Mesenchymal stem cell (in vitro differentiated cells and primary cell): Measurements from ENCODE around the gene CDH12.
A peak's percentile ranks its signal among the peaks of the same experiment; 100 is the strongest.
"Not testable (repeated sequence)": the region's sequence is repeated elsewhere in the genome, so short reads cannot be mapped to it uniquely, and the experiment has no call there.

Experiments used
- DNase-seq: peaks from one replicate; pipeline ENCODE4 v3.0.0-alpha.2; 2013
- H2AFZ ChIP-seq: one replicate; pipeline ENCODE4 v1.6.1; 2013; ENCODE audit warnings: low read depth, mild to moderate bottlenecking, control low read depth, inconsistent platforms, low read length, moderate library complexity
- H2AK5ac ChIP-seq: 2 replicates; pipeline ENCODE4 v1.6.1; 2013; ENCODE audit warnings: low read length, moderate library complexity, mild to moderate bottlenecking, inconsistent platforms; ENCODE audit not compliant: severe bottlenecking
- H2BK120ac ChIP-seq: one replicate; pipeline ENCODE4 v1.6.1; 2013; ENCODE audit warnings: low read depth, mild to moderate bottlenecking, inconsistent platforms, low read length, moderate library complexity
- H2BK12ac ChIP-seq, 2 experiments: one replicate each; pipeline ENCODE4 v1.6.1; 2013; ENCODE audit warnings: inconsistent platforms in 2 of 2, low read length in 2 of 2, mild to moderate bottlenecking in 2 of 2, moderate library complexity in 2 of 2, control low read depth in 1 of 2
- H2BK15ac ChIP-seq: one replicate; pipeline ENCODE4 v1.6.1; 2013; ENCODE audit warnings: mild to moderate bottlenecking, low read depth, inconsistent platforms; ENCODE audit not compliant: poor library complexity, severe bottlenecking
- H2BK5ac ChIP-seq: 2 replicates; pipeline ENCODE4 v1.6.1; 2013; ENCODE audit warnings: low read depth, mild to moderate bottlenecking, low read length, control low read depth, inconsistent platforms; ENCODE audit not compliant: poor library complexity, severe bottlenecking
- H3K14ac ChIP-seq, 2 experiments: one replicate each; pipeline ENCODE4 v1.6.1; 2013; ENCODE audit warnings: inconsistent platforms in 2 of 2, low read length in 2 of 2, control low read depth in 1 of 2, mild to moderate bottlenecking in 1 of 2, moderate library complexity in 1 of 2
- H3K18ac ChIP-seq, 2 experiments: one replicate each; pipeline ENCODE4 v1.6.1; 2013; ENCODE audit warnings: inconsistent platforms in 2 of 2, low read length in 2 of 2, control low read depth in 1 of 2, low read depth in 1 of 2, mild to moderate bottlenecking in 1 of 2
- H3K23ac ChIP-seq, 2 experiments: one replicate each; pipeline ENCODE4 v1.6.1; 2013; ENCODE audit warnings: inconsistent platforms in 2 of 2, low read length in 2 of 2, mild to moderate bottlenecking in 2 of 2, moderate library complexity in 2 of 2, control low read depth in 1 of 2
- H3K27ac ChIP-seq: 2 replicates; pipeline ENCODE4 v1.5.1; 2013; ENCODE audit warnings: mild to moderate bottlenecking, moderate library complexity, low read length, control low read depth, inconsistent platforms; ENCODE audit not compliant: poor library complexity, severe bottlenecking
- H3K27me3 ChIP-seq, 2 experiments: 2 replicates each; pipeline versions ENCODE4 v1.6.1 to v1.7.0; 2013; ENCODE audit warnings: low read length in 2 of 2, mild to moderate bottlenecking in 2 of 2, moderate library complexity in 2 of 2, control low read depth in 1 of 2, inconsistent platforms in 1 of 2; ENCODE audit not compliant: control insufficient read depth in 1 of 2, insufficient read depth in 1 of 2
- H3K36me3 ChIP-seq, 2 experiments: 2 replicates each; pipeline versions ENCODE4 v1.6.1 to v1.7.0; 2013; ENCODE audit warnings: low read length in 2 of 2, control low read depth in 1 of 2, inconsistent platforms in 1 of 2, low read depth in 1 of 2, mild to moderate bottlenecking in 1 of 2; ENCODE audit not compliant: insufficient read depth in 2 of 2, control insufficient read depth in 1 of 2
- H3K4ac ChIP-seq, 2 experiments: one replicate each; pipeline ENCODE4 v1.6.1; 2013; ENCODE audit warnings: inconsistent platforms in 2 of 2, low read length in 2 of 2, mild to moderate bottlenecking in 2 of 2, moderate library complexity in 2 of 2, control low read depth in 1 of 2, low read depth in 1 of 2
- H3K4me1 ChIP-seq: 2 replicates; pipeline ENCODE4 v1.6.1; 2013; ENCODE audit warnings: low read depth, low read length, control low read depth; ENCODE audit not compliant: control insufficient read depth, insufficient read depth
- H3K4me2 ChIP-seq: 2 replicates; pipeline ENCODE4 v1.6.1; 2013; ENCODE audit warnings: low read length, mild to moderate bottlenecking, inconsistent platforms; ENCODE audit not compliant: poor library complexity, severe bottlenecking
- H3K4me3 ChIP-seq, 2 experiments: 2 replicates each; pipeline versions ENCODE4 v1.5.1 to v1.7.0; 2013; ENCODE audit warnings: low read length in 2 of 2, mild to moderate bottlenecking in 2 of 2, control low read depth in 1 of 2, low read depth in 1 of 2; ENCODE audit not compliant: insufficient read depth in 1 of 2
- H3K79me1 ChIP-seq: replicated peaks from 2 replicates; pipeline ENCODE4 v1.6.1; 2013; ENCODE audit warnings: mild to moderate bottlenecking, control low read depth, low read length, inconsistent platforms; ENCODE audit not compliant: poor library complexity, severe bottlenecking
- H3K9ac ChIP-seq: 2 replicates; pipeline ENCODE4 v1.7.0; 2013; ENCODE audit warnings: mild to moderate bottlenecking, low read length, moderate library complexity
- H3K9me3 ChIP-seq: 2 replicates; pipeline ENCODE4 v1.7.0; 2013; ENCODE audit warnings: mild to moderate bottlenecking, low read length; ENCODE audit not compliant: control insufficient read depth
- H4K8ac ChIP-seq: one replicate; pipeline ENCODE4 v1.6.1; 2013; ENCODE audit warnings: inconsistent platforms, mild to moderate bottlenecking, low read length, moderate library complexity
- H4K91ac ChIP-seq: one replicate; pipeline ENCODE4 v1.6.1; 2013; ENCODE audit warnings: mild to moderate bottlenecking, low read length, inconsistent platforms
- WGBS: methylation state at CpG from one replicate; pipeline ENCODE4 v1.1.7; 2013; ENCODE audit warnings: mixed read lengths; 5-methylcytosine and 5-hydroxymethylcytosine counted together

Gene CDH12

GRCh38 chr5:22169226-22169625 lies 683.9 kb downstream of the CDH12 start:
- not testable (repeated sequence) for H2BK12ac ChIP-seq, H3K4me3 ChIP-seq, H2BK15ac ChIP-seq, H2BK5ac ChIP-seq, H4K91ac ChIP-seq, H2AK5ac ChIP-seq, H3K27ac ChIP-seq, H2BK120ac ChIP-seq, H3K23ac ChIP-seq, H3K4me2 ChIP-seq, DNase-seq, H3K4me1 ChIP-seq, H3K14ac ChIP-seq, H3K79me1 ChIP-seq, H3K9ac ChIP-seq, H4K8ac ChIP-seq, H3K4ac ChIP-seq, H3K27me3 ChIP-seq, H3K18ac ChIP-seq, H2AFZ ChIP-seq, H3K36me3 ChIP-seq, H3K9me3 ChIP-seq
- WGBS = no CpG with 5 or more reads among the region's 2 CpGs

DNA sequence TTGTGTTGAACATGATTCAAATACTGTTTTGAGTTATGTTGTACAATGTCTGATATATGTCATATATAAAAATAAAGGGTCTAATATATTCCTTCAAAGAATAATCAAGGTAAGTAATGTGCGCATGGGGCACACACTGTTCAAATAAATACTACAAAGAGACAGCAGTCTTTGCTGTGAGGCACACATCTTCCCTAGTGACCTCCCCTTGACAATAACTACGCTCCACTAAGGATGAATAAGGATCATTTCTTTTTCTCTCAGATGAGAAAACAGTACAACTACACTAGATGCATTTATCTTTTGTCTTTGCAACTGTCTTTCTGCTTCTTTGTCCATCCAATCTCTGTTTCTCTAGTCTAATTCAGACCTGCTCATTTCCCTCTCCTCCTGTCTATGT lies 684.4 kb downstream of the CDH12 start:
- not testable (repeated sequence) for H3K4me2 ChIP-seq, H4K8ac ChIP-seq, H3K18ac ChIP-seq, H4K91ac ChIP-seq, H3K4ac ChIP-seq, H3K9ac ChIP-seq, H2BK15ac ChIP-seq, H2BK12ac ChIP-seq, DNase-seq, H2AFZ ChIP-seq, H3K23ac ChIP-seq, H3K4me1 ChIP-seq, H3K36me3 ChIP-seq, H2AK5ac ChIP-seq, H3K27me3 ChIP-seq, H2BK120ac ChIP-seq, H2BK5ac ChIP-seq, H3K14ac ChIP-seq, H3K79me1 ChIP-seq, H3K9me3 ChIP-seq, H3K4me3 ChIP-seq, H3K27ac ChIP-seq
- WGBS = no CpG with 5 or more reads among the region's 2 CpGs

DNA sequence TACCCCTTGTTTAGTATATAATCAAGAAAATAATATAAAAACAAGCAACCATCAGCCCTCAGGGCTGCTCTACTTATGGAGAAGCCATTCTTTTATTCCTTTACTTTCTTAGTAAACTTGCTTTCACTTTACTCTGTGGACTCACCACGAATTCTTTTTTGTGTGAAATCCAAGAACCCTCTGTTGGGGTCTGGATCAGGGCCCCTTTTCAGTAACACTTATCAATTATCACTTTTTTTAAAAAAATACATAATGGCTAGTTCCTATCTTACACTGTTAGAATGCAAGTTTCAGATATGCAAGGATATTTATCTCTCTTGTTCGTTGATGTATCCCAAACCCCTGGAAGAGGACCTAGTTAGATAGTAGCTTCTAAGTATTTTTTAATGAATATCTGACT lies 687.2 kb downstream of the CDH12 start:
- not testable (repeated sequence) for H3K4ac ChIP-seq, H3K9ac ChIP-seq, H3K4me1 ChIP-seq, H3K36me3 ChIP-seq, H2BK5ac ChIP-seq, H2AFZ ChIP-seq, H3K4me2 ChIP-seq, H3K27ac ChIP-seq, H3K27me3 ChIP-seq, H2BK15ac ChIP-seq, H3K14ac ChIP-seq, DNase-seq, H2BK120ac ChIP-seq, H4K91ac ChIP-seq, H3K79me1 ChIP-seq, H4K8ac ChIP-seq, H3K18ac ChIP-seq, H2BK12ac ChIP-seq, H2AK5ac ChIP-seq, H3K9me3 ChIP-seq, H3K23ac ChIP-seq, H3K4me3 ChIP-seq
- 33% methylated on average over 1 of the region's 2 CpGs for WGBS

DNA sequence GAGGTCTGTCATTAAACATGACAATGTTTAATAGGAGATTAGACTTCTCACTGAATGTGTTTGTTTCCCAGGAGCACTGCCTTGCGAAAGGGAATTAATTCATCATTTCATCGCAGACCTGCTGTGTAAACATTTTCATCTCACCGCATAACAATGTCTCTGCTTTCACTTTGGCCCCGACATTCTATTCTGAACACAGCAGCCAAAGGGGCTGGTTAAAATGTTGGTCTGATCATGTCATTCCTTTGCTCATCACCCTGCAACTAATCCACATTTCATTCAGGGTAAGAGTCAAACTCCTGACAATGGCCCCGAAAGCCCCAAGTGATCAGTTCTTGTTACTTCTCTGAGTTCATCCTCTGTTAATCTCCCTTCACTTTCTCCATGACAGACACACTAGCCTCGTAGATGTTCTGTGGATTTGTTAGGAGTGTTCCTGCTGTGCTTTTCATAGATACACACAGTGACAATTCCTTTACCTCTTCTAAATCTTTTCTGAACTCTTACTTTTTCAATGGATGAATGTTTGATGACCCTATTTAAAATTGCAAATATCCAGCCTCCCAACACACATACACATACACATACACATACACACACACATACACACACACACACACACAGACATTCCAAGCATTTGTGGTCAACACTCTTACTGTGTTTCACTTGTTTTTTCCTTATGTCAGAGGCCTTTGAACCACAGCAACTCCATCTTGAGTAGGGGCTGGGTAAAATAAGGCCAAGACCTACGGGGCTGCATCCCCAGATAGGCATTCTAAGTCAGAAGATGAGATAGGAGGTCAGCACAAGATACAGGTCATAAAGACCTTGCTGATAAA lies 688.0 kb downstream of the CDH12 start:
- not testable (repeated sequence) for H3K36me3 ChIP-seq, H3K4me1 ChIP-seq, H2AFZ ChIP-seq, H3K4me2 ChIP-seq, H4K91ac ChIP-seq, H2BK5ac ChIP-seq, H2BK12ac ChIP-seq, H3K9me3 ChIP-seq, H3K27ac ChIP-seq, H3K79me1 ChIP-seq, H2BK120ac ChIP-seq, H3K9ac ChIP-seq, H3K14ac ChIP-seq, H3K27me3 ChIP-seq, H3K23ac ChIP-seq, DNase-seq, H2AK5ac ChIP-seq, H3K18ac ChIP-seq, H2BK15ac ChIP-seq, H3K4ac ChIP-seq, H4K8ac ChIP-seq
- 100% methylated on average over 1 of the region's 7 CpGs for WGBS
- peak overlapping the region in 1 of 2 experiments; percentile 47 for H3K4me3 ChIP-seq
